GM21447 (cell line): Measurements from ENCODE around the gene TMPRSS4.
A peak's percentile ranks its signal among the peaks of the same experiment; 100 is the strongest.

Experiments
- ATAC-seq: cut with Tn5 transposase; IDR thresholded peaks from one replicate; pipeline ENCODE4 v1.9.1; 2021; ENCODE audit not compliant: unreplicated experiment

Gene TMPRSS4

DNA sequence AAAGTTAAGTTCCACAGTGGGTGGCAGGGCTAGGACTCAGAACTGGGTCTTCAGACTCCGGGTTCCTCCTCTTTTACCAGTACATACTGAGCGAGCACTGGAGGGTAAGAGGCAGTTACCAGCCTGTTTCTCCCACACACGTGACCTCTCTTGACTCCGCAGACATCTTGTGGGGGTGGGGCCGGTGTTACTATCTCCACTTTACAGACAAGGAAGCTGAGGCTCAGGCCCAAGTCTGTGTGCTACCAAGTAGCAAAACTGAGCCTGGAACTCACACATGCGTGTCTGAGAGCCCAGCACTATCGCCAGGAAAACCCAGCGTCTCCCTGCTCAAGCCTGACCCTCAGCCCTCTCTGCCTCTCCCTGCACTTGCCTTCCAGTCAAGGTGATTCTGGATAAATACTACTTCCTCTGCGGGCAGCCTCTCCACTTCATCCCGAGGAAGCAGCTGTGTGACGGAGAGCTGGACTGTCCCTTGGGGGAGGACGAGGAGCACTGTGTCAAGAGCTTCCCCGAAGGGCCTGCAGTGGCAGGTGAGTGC, 25.9 kb downstream of the TMPRSS4 start:
- ATAC-seq: no peak

DNA sequence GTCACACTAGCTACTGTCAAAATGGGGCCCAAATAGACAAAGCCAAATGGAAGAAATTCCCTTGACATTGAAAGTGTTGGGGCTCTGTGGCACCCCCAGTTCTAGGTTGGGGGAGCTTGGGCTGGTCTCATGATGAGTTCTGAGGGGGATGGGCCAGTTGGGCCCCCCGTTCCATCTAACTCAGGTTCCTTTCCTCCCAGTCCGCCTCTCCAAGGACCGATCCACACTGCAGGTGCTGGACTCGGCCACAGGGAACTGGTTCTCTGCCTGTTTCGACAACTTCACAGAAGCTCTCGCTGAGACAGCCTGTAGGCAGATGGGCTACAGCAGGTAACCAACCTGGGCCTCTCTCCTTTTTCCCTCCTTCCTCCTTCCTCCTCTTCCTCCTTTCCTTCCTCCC, 27.6 kb downstream of the TMPRSS4 start:
- no peak for ATAC-seq

DNA sequence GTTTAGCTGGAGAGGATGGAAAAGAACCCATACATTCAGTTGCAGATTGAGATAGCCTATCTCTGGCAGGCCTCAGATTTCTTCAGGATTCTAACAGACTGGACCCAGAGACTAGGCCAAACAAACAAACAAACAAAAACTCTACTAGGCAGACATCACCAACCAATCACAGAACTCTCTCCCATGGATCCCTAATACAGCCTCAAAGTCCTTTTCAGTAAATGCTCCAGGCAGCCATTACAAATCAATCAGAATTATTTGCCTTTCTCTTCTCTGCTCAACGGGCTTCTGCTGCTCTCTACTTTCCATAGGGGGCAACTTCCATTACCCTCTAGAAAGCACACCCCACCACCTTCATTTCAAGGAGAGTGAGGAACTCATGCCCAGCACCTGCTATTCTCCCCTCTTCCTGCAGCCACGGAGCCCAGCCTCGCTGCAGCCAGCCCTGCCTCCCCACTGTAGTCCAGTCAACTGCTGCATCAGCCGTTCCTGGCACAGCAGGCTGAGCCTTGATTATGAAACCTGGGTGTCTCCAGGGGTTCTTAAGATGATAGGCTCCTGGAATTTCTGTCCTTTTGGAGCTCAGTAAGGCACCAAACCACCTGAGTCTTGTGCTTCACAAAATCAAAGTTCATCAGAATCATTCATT, 28.9 kb downstream of the TMPRSS4 start:
- ATAC-seq: no peak

DNA sequence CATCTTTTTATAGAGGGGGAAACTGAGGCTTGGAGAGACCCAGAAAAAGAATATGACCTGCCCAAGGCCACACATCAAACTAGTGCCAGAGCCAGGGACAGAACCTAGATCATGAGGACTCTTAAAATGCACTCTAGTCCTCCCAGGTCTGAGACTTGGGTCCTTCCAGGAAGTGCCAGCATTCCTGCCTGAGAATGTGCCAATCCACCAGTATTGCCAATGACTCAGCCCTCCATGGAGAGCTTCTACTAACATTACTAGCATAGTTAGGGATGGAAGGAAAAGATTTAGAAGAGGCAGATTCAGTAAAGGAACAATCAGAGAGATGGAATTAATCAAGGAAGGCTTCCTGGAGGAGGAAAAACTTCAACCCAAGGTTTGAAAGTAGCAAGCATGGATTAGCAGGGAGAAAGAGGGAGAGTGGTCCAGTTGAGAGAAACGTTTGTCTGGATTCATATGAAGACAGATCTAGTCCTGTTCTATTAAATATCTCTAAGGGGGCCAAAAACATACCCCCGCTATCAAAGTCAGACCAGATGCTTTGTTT, 30.0 kb downstream of the TMPRSS4 start:
- no peak for ATAC-seq

DNA sequence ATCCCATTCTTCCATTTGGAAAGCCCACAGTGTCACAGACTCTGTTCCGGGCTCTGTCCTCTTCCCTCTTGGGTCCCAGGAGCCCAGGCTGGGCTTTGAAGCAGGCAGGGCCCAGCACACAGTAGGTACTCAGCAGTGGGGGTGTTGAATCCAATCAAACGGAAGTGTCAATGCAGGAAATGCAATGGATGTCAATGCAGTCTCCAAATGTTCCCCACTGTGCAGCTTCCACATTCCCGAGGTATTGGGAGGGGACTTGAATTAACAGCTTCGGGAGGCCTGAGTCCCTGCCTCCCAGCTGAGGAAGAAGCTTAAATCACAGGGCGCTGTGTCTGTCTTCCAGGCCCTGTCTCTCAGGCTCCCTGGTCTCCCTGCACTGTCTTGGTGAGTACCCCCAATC, 31.6 kb downstream of the TMPRSS4 start:
- ATAC-seq: no peak

DNA sequence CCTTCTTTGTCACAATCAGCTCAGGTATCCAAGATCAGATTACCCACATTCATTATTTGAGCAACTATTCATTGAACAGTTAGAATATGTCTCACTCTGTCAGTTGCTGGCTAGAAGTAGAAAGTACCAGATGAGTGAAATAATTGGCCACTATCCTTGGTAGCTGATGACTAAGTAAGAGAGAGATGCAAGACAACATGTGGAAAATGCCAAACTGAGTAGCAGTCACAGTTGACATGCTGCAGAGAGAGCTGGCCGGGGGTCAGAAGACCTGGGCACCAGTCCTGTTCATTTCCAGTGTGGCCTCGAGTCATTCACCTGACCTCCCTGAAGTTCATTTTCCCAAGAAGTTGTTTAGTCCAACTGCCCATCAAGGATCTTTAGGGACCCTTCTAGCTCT, 32.4 kb downstream of the TMPRSS4 start:
- no peak for ATAC-seq

DNA sequence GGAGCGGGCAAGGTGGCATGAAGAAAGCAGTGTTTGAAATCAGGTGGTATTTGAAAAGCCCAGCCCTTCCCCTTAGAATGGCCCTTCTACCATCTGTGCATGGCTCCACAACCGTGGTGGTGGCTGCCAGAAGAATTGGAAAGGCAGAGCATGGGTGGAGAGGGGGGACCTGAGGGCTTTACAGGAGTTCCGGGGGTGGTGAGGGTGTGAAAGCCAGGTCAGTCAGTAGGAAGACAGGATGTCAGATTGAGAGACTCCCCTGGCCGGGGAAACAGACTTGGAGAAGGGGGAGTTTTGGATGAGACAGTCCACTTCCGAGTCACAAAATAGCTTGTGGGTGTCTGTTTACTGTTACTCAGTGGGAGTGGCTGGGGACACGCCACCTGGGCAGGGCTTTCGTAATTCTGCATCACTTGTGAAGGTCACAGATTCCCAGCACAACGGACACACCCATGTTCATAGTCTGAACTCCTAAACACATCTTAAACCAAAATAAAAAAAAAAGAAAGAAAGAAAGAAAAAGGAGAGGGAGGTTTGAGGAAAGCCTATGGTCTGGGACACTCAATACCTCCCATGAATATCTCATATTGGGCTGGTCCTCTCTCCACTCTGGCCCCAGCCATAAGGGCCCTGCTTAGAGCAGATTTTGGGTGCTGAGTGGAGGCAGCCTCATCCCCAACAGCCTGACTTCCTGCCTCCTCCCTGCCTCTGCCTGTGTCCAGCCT, 34.3 kb downstream of the TMPRSS4 start:
- ATAC-seq: no peak

DNA sequence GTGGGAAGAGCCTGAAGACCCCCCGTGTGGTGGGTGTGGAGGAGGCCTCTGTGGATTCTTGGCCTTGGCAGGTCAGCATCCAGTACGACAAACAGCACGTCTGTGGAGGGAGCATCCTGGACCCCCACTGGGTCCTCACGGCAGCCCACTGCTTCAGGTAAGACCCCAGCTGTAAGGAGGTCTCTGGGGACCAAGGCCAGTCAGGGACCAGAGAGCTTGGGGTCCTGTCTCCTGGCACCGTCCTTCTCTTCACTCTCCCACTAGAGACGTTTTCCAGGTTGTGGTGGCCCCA, 34.8 kb downstream of the TMPRSS4 start:
- no peak for ATAC-seq

DNA sequence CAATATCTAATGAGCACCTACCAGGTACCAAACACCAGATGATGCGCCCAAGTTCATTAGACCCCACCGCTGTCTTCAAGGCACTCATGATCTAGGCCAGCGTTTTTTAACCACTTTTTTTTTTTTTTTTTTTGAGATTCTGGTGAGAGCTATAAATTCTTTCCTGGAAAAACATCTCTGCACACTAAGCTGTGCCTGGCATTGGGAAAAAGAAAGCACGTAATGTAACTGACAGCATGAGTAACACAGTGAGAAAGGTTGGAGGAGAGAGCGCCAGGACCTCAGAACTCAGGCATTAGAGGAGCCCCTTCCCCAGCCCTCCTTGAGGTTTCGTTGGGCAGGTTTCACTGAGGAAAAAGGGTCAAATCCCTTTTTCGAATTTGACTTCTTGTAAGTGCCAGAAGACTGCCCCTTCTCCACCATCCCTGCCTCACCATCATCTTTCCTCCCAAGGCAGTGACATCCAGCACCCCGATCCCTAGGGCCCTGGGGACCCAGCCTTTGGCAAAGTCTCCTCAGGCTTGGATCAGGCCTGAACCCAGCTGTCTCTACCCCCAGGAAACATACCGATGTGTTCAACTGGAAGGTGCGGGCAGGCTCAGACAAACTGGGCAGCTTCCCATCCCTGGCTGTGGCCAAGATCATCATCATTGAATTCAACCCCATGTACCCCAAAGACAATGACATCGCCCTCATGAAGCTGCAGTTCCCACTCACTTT, 36.0 kb downstream of the TMPRSS4 start:
- ATAC-seq: no peak

DNA sequence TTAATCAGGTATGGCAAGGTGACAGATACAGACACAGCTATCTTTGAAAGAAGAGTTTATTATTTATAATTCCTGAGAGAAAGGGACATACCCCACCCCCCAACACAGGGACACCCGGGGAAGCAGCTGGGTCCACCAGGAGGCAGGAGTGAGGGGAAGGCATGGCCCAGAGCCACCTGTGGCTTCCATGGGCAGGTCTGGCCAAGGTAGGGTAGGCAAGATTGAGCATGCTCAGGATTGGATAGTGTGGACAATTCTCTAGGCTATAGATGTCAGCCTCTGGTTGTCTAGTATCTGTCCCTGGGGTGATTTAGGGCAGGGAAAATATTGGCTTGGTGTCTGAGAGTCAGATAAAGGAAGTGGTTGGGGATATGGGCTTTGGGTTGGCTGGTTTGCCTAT, 37.4 kb downstream of the TMPRSS4 start:
- no peak for ATAC-seq

DNA sequence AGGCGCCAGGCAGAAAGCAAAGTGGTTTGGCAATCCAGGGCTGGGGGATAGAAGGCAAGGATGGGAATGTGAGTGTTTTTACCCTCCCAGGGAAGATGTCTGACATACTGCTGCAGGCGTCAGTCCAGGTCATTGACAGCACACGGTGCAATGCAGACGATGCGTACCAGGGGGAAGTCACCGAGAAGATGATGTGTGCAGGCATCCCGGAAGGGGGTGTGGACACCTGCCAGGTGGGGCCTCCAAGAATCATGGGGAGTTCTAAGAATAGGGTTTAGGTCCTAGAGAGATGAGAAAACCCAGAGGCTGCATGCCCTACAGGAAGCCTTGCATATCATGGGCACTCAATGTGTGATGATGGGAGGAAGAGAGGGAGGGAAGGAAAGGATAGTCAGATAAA, 38.2 kb downstream of the TMPRSS4 start:
- no peak for ATAC-seq

DNA sequence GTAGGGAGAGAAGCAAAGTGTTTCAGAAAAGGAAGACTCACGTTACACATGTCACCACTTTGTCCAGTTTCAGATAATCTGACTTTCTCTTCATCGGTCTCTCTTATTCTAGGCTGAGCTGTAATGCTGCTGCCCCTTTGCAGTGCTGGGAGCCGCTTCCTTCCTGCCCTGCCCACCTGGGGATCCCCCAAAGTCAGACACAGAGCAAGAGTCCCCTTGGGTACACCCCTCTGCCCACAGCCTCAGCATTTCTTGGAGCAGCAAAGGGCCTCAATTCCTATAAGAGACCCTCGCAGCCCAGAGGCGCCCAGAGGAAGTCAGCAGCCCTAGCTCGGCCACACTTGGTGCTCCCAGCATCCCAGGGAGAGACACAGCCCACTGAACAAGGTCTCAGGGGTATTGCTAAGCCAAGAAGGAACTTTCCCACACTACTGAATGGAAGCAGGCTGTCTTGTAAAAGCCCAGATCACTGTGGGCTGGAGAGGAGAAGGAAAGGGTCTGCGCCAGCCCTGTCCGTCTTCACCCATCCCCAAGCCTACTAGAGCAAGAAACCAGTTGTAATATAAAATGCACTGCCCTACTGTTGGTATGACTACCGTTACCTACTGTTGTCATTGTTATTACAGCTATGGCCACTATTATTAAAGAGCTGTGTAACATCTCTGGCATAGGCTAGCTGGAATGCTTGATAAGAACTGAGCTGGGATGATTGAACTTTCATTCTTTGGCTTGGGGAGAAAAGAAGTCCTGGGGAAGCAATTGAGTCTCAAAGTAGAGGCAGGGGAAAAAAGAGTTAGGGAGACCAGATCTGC, 41.1 kb downstream of the TMPRSS4 start:
- peak; percentile 59 for ATAC-seq

DNA sequence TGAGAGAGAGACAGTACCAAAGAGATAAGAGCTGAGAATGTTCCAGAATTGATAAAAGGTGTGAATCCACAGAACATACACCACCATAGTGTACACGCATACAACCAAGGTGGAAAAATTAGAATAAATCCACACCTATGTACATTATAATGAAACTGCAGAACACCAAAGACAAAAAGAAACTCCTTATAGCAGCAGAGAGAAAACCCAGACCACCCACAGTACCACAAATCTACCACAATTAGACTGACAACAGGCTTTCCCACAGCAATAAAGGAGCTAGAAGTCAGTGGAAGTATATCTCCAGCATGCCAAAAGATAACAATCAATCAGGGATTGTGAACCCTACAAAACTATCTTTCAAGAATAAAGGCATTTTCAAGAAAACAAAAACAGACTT, 43.9 kb downstream of the TMPRSS4 start:
- ATAC-seq: no peak

DNA sequence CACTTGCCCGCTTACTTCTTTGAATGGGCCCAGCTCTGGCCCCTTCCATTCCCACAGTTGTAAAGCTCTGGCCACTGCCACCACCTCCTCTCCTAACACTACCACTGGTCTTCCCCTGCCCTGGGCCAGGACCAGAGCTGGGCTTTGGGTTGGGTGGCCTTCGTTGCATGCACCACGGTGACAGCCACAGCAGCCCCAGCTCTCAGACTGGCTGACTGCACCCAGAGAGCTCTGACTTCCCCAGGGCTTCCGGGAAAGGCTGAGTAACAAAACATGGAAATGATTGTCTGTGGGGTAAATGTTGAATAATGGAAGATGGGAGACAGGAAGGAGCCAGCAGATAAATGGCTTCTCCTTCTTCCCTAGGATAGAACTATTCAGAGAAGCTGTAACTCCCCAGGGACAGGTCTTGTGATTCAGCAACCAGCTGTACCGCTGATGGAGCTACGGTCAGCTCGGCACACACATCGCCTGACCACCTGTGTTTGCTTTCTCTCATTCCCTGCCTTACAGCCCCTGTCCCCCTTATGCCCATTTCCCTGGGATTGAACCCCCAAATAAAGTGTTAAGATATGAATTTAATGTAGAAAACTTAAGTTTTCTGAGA, 48.2 kb downstream of the TMPRSS4 start:
- ATAC-seq: no peak

DNA sequence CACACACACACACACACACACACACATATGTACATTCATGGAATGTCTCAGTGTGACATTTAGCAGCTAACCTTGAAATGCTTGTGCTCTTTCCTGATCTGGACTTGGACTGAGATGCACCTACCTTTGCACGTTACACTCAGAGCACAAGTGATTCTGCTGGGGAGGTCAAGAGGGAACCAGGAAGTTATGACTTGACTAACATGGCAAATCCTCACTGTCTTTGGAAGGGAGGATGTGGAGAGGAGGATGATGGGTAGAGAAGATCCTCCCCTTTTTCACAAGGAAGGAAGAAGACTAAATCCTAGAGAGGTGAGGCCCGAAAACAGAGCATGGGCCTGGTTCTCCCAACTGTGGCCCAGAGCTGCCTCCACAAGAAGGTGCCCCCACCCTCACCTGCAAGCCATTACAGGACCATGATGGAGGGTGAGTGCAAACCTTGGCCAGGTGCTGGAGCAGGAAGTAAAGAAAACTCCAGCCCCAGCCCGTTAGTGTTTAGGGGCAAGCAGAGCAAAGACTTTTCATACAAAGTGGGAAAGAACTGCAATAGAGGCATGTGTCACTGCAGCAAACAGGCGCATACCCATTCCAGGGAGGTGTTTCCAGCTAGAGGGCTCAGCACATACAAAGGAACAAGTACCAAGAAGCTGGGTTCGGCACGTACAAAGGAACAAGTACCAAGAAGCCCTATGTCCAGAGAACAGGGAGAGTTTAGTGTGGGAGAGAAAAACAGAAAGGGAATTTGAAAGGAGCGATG, 49.4 kb downstream of the TMPRSS4 start:
- no peak for ATAC-seq

DNA sequence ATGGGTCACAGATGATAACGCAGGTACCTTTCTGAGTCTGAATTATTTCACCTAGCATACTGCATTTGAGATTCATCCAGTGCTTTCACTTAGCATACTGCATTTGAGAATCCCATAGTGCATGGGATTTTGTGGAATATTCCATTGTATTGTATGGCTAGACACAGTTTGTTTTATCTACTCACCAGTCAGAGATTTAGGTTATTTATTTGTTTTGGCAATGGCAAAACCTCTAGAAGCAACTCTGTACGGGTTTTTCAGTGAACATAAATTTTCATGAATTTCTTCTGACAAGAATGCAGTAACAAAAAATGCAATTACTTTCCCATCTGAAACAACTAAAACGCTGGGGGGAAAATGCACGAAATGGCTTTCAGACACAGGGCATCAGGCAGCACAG, 51.4 kb downstream of the TMPRSS4 start:
- no peak for ATAC-seq

DNA sequence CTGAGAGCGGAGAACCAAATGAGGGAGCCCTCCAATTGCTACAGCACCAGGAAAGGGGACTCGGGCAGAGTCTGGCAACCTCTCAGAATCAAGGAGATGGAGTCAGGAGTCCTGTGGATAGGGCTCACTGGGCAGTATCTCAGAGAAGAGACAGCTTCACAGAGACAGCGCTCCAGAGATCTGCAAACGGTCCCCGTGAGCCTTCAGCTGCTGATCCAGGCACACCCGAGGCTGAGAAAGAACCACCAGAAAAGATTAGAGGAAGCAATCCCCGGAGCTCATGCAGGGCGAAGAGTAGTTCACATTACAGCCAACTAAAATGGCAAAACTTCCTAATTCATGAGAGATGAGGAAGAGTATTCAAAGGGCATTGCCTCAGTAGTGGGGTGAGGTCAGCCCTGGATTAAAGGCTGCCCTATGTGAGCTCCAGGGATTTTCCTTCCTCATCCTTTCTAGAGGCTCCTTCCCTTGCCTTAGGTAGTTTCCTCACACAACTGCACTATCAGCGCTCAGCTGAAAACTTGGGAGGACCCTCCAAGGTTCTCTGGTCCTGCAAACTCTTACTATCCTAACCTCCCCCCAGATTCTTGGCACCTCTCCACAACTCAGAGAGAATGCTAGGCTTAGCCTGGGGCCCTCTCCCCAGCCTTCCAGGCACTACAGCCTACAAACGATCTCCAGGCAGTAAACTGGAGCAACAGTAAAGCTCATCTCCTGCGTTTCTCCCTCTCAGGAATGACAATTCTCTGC, 52.0 kb downstream of the TMPRSS4 start:
- ATAC-seq: no peak

DNA sequence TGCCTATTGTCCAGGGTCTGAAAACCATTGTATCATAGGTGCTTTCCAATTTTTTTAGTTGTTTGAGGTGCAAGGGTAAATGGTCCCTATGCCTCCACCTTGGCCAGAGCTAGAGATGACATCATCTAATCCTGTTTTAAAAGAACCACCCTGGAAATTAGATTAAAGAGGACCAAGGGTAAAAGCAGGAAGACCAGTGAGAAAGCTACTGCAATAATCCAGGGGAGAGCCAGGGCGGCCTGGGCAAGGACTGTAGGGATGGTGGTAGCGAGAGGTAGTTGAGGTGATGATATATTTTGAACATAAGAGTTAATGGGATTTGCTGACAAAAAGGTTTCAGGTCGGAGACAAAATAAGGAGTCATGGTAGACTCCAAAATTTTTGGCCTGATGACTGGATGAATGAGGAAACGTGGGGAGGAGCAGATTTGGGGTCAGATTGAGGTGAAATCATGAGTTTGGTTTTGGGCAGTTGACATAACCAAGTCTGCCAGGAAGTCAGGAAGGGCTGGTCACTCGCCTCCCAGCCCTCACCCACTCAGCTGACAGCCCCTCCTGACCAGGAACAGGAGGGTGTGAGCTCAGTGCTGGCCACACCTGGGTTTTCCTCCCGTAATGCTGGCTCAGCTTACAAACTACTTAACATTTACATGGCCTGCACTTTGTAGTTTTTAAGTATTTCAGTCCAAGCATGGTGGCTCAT, 52.7 kb downstream of the TMPRSS4 start:
- no peak for ATAC-seq
